Omental fat pad (tissue), 4 donors: ENCODE data around the gene PHACTR3. TPM values are rescaled to one million over a fixed set of nuclear protein-coding genes. Genes with fewer than 3 reads are reported as not detected.

Source experiments
- ATAC-seq: fragments of 150-250 bp; one replicate; pipeline ENCODE4 v1.9.1; 2016; ENCODE audit warnings: mild to moderate bottlenecking, moderate library complexity; ENCODE audit not compliant: low FRiP score
- DNase-seq: peaks from one replicate; pipeline ENCODE4 v3.0.0-alpha.2; 2019; ENCODE audit warnings: low spot score
- CTCF ChIP-seq, 3 donors: fragments of 450-650 bp; IDR thresholded peaks; one replicate each; pipeline ENCODE4 v1.5.1; 2016 to 2017; ENCODE audit warnings: antibody characterized with exemption in 3 of 3, mild to moderate bottlenecking in 3 of 3, moderate library complexity in 2 of 3
- total RNA-seq, 4 donors: library from RNA; depleted of rRNA; stranded (reverse); fragments of >200 nt; gene quantifications; one replicate each; pipeline ENCODE4 v1.1.0, GENCODE V29; 2016

The PHACTR3 gene
- total RNA-seq, 4 donors from 2014 or later, result 0.19 to 10.6 (median 1.4) TPM; not detected in 1

DNA sequence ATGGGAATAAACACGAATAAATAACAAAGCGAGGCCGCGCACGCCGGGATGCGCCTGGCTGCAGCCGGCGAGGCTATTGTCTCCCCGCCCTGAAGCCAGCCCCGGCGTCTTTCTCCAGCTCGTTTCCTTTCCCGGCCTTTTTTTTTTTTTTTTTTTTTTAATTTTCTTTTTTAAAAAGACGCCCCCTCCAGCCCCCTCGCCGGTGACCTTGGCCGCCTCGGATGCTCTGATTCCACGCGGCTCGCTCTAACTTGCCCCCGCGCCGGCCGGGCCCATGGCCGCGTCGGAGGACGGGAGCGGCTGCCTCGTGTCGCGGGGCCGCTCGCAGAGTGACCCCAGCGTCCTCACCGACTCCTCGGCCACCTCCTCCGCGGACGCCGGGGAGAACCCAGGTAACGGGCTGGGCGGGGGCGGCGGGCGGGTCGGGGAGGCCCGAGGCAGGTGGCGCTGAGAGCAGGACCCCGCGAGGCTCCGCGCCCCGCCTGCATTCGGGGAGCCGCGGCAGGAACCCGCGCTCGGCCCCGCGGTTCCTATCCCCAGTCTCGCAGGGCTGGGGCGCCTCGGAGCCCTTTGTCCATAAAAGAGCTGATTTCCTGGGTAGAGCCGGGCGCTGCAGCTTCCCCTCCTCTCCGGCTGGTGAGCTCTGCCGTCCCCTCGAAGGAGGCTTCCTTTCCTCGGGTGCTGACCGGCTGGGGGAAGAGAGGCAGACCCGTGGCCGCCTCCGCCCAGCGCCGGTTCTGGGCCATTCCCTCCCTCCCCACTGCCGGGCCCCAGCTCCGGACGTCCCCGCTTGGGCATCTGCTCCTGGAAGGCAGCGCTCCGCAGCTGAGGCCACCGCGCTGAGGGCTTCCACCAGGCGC is 631 bp downstream of the PHACTR3 start:
- DNase-seq (no peak), ATAC-seq (no peak)
- TF ChIP-seq CTCF (IDR thresholded peaks at IDR 0.05), result no peak

DNA sequence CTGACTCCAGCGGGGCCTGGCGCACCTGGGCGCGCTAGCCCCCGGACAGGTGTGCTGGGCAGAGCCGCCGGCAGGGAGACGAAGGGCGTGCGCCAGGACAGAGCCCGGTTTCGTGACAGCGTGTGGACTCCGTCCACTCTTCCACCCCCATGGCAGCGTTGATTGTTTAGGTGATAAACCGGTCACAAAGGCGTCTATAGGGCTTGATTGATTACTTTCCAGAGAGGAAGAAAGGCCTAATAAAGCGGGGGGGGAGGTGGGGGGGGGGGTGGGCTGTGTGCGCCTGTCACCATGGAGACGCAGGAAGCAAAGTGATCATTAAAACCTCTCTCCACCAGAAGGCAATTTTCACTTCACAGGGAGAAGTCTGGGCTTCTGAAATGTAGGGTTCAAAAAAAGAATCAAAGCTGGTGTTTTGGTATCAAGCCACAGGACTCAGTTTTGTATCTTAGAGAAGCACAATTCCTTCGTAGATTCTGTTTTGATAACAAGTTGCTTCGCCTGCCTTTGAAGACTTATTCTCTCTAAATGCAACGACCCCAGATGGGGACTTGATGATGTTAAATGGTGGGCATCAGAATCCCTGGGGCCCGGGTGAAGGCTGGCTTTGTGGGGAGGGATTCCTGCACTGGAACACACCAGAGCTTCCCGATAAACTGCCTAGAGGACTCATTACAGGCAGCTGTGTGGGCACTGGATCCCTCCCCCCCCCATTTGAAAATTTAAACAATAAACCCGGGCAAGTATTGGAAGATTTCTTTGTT is 1.4 kb downstream of the PHACTR3 start:
- DNase-seq, result no peak
- no peak for ATAC-seq
- no peak for TF ChIP-seq CTCF (IDR thresholded peaks at IDR 0.05)

DNA sequence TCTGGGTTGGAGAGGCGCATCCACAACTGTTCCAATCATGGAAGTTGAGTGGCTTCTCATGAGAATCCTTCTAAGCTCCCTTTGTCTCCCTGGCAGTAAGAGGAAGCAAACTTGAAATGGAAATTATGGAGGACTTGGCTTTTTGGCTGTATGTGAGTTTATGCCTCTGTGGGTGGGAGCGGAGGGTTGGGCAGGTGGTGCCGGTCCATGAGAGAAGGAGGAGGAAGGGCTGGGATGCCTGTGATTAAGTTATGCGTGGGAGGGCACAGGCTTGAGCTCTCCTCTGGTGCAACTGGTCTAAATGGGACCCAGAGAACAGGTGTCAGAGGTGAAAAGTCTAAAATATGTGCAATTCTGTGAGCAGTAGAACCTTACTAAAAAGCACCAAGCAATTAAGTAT is 2.2 kb downstream of the PHACTR3 start:
- no peak for DNase-seq
- no peak for ATAC-seq
- no peak for TF ChIP-seq CTCF (IDR thresholded peaks at IDR 0.05)

DNA sequence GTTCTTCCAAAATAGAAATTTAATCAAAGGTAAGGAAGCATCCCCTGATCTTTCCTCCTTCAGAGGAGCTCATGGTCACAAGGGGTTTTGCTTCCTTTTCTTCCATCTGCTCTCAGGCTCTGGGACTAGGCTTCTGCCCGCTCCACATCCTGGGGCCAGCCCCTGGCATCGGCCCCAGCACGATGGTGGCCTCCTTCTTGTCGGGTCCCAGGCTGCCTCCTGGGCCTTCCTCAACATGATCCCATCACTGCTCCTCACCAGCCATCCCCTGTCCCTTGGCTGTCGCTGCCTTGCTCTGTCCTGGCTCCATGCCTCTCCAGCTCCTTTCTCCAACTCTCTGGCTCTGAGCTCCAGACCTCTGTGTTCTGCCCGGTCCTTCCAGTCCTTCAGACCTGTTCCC is 4.1 kb downstream of the PHACTR3 start:
- no peak for TF ChIP-seq CTCF (IDR thresholded peaks at IDR 0.05)
- DNase-seq (no peak), ATAC-seq (no peak)

GRCh38 chr20:59608871-59609270 is 4.5 kb downstream of the PHACTR3 start:
- DNase-seq (no peak), ATAC-seq (no peak)
- no peak for TF ChIP-seq CTCF (IDR thresholded peaks at IDR 0.05)

DNA sequence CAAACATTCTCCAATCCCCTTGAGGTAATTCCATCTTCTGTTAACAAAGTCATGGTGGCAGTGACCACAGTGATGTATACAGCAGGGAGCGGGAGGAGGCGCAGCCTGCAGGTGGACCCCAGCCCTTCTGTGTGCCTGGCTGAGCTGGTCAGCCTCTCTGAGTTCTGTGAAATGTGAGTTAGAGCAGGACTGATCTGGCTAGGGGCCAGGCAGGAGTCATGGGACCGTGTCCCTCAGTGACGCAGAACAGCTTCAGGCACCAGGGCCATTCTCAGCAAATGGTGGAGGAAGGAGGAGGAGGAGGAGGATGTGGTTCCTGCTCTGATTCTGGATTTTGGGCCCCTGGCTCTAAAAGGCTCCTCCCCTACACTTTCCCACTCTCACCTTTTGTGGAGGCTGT is 6.9 kb downstream of the PHACTR3 start:
- ATAC-seq (no peak), DNase-seq (no peak)
- no peak for TF ChIP-seq CTCF (IDR thresholded peaks at IDR 0.05)
